Measurements from ENCODE around the gene NOTUM.
A peak's percentile ranks its signal among the peaks of the same experiment; 100 is the strongest.
"Not testable (repeated sequence)": the region's sequence is repeated elsewhere in the genome, so short reads cannot be mapped to it uniquely, and the experiment has no call there.

Gene NOTUM

GRCh38 chr17:81955058-81955681, 5.8 kb downstream of the NOTUM start:
- Histone ChIP-seq H3K27me3 (ENCODE audit: control insufficient read depth in 3 of 3, insufficient read depth in 3 of 3, low read depth in 1 of 3, low read length in 3 of 3) (peaks cover 10 to 43% (median 29%) of the 10 kb centered on the region in 3 experiments), H3K4me2 (ENCODE audit: insufficient read depth, low read length, poor library complexity, severe bottlenecking) (no peak overlapping the region), H4K8ac (ENCODE audit: low read depth, low read length) (no peak overlapping the region), H3K27ac (replicated peaks; ENCODE audit: low read length) (no peak overlapping the region), H3K4me1 (ENCODE audit: control insufficient read depth in 2 of 2, insufficient read depth in 1 of 2, low read depth in 1 of 2, low read length in 2 of 2) (peaks cover 0 to 5% of the 10 kb centered on the region in 2 donors), H2BK5ac (ENCODE audit: low read length) (no peak overlapping the region), H2BK120ac (ENCODE audit: low read depth, low read length) (no peak overlapping the region), H2AFZ (ENCODE audit: low read length) (no peak overlapping the region), H3K4me3 (ENCODE audit: low read length in 2 of 2) (no peak overlapping the region), H3K79me1 (ENCODE audit: low read depth, low read length) (no peaks in the 10 kb centered on the region), H3K14ac (ENCODE audit: low read length) (no peak overlapping the region), H4K91ac (ENCODE audit: low read depth, low read length, poor library complexity) (no peak overlapping the region), H3K9ac (ENCODE audit: low read depth, low read length, poor library complexity) (no peak overlapping the region), H3K18ac (ENCODE audit: low read length) (no peak overlapping the region), H3K4ac (ENCODE audit: low read length) (no peak overlapping the region), H2AK5ac (ENCODE audit: low read depth, low read length) (no peak overlapping the region), H3K9me3 (replicated peaks in 1 of 2; ENCODE audit: control insufficient read depth in 2 of 2, insufficient read depth in 1 of 2, low read depth in 1 of 2, low read length in 2 of 2) (no peaks in the 10 kb centered on the region), H3K23ac (ENCODE audit: low read depth, low read length, poor library complexity) (no peak overlapping the region), H2BK12ac (ENCODE audit: low read length) (no peak overlapping the region), H3K36me3 (replicated peaks in 1 of 2; ENCODE audit: control insufficient read depth in 2 of 2, insufficient read depth in 2 of 2, low read length in 2 of 2) (no peaks in the 10 kb centered on the region), H2BK15ac (ENCODE audit: low read length) (no peak overlapping the region)
- WGBS, 2 donors (ENCODE audit: extremely low coverage in 2 of 2, insufficient read length in 2 of 2, insufficient replicate concordance in 1 of 2): no CpG with 5 or more reads among the region's 26 CpGs
- no peak for DNase-seq (ENCODE audit: low spot score)

- no peak overlapping the region for H3K14ac ChIP-seq (ENCODE audit: low read length)
These were observed 6.6 kb downstream of the NOTUM start for GRCh38 chr17:81954131-81955057.

GRCh38 chr17:81953443-81953842, 7.5 kb downstream of the NOTUM start:
- H2BK12ac ChIP-seq (ENCODE audit: low read length); H3K4me3 ChIP-seq (ENCODE audit: low read length in 2 of 2); H3K4me1 ChIP-seq (ENCODE audit: control insufficient read depth in 2 of 2, insufficient read depth in 1 of 2, low read depth in 1 of 2, low read length in 2 of 2); H3K9me3 ChIP-seq (replicated peaks in 1 of 2; ENCODE audit: control insufficient read depth in 2 of 2, insufficient read depth in 1 of 2, low read depth in 1 of 2, low read length in 2 of 2); H2AK5ac ChIP-seq (ENCODE audit: low read depth, low read length); H3K27ac ChIP-seq (replicated peaks; ENCODE audit: low read length); H3K18ac ChIP-seq (ENCODE audit: low read length); H3K36me3 ChIP-seq (replicated peaks in 1 of 2; ENCODE audit: control insufficient read depth in 2 of 2, insufficient read depth in 2 of 2, low read length in 2 of 2); H2AFZ ChIP-seq (ENCODE audit: low read length); H3K14ac ChIP-seq (ENCODE audit: low read length); H4K8ac ChIP-seq (ENCODE audit: low read depth, low read length); H4K91ac ChIP-seq (ENCODE audit: low read depth, low read length, poor library complexity); H2BK15ac ChIP-seq (ENCODE audit: low read length); H2BK5ac ChIP-seq (ENCODE audit: low read length); H3K79me1 ChIP-seq (ENCODE audit: low read depth, low read length); DNase-seq (ENCODE audit: low spot score); H3K4me2 ChIP-seq (ENCODE audit: insufficient read depth, low read length, poor library complexity, severe bottlenecking); H3K9ac ChIP-seq (ENCODE audit: low read depth, low read length, poor library complexity); H3K23ac ChIP-seq (ENCODE audit: low read depth, low read length, poor library complexity); H3K4ac ChIP-seq (ENCODE audit: low read length); H2BK120ac ChIP-seq (ENCODE audit: low read depth, low read length): not testable (repeated sequence)
- H3K27me3 ChIP-seq (ENCODE audit: control insufficient read depth in 3 of 3, insufficient read depth in 3 of 3, low read depth in 1 of 3, low read length in 3 of 3): peaks cover 0 to 27% (median 13%) of the 10 kb centered on the region in 3 experiments
- WGBS, 2 donors (ENCODE audit: extremely low coverage in 2 of 2, insufficient read length in 2 of 2, insufficient replicate concordance in 1 of 2): no CpG with 5 or more reads among the region's 5 CpGs

More at GRCh38 chr17:81954131-81955057, 6.6 kb downstream of the NOTUM start:
- H2AK5ac ChIP-seq (ENCODE audit: low read depth, low read length): peak overlapping the region; percentile 52
- H2BK120ac ChIP-seq (ENCODE audit: low read depth, low read length): no peak overlapping the region
- no peak overlapping the region for H3K18ac ChIP-seq (ENCODE audit: low read length)
- peaks cover 0 to 5% of the 10 kb centered on the region in 2 donors for H3K4me1 ChIP-seq (ENCODE audit: control insufficient read depth in 2 of 2, insufficient read depth in 1 of 2, low read depth in 1 of 2, low read length in 2 of 2)
- DNase-seq (ENCODE audit: low spot score): no peak
- no peaks in the 10 kb centered on the region for H3K9me3 ChIP-seq (replicated peaks in 1 of 2; ENCODE audit: control insufficient read depth in 2 of 2, insufficient read depth in 1 of 2, low read depth in 1 of 2, low read length in 2 of 2)
- H3K4me3 ChIP-seq (ENCODE audit: low read length in 2 of 2): no peak overlapping the region
- H4K8ac ChIP-seq (ENCODE audit: low read depth, low read length): no peak overlapping the region
- no peak overlapping the region for H2AFZ ChIP-seq (ENCODE audit: low read length)
- no peak overlapping the region for H4K91ac ChIP-seq (ENCODE audit: low read depth, low read length, poor library complexity)
- no peak overlapping the region for H2BK5ac ChIP-seq (ENCODE audit: low read length)
- H3K23ac ChIP-seq (ENCODE audit: low read depth, low read length, poor library complexity): no peak overlapping the region
- peak overlapping the region; percentile 49 for H2BK15ac ChIP-seq (ENCODE audit: low read length)
- no peak overlapping the region for H3K27ac ChIP-seq (replicated peaks; ENCODE audit: low read length)
- H3K36me3 ChIP-seq (replicated peaks in 1 of 2; ENCODE audit: control insufficient read depth in 2 of 2, insufficient read depth in 2 of 2, low read length in 2 of 2): no peaks in the 10 kb centered on the region
- H3K27me3 ChIP-seq (ENCODE audit: control insufficient read depth in 3 of 3, insufficient read depth in 3 of 3, low read depth in 1 of 3, low read length in 3 of 3): peaks cover 5 to 36% (median 21%) of the 10 kb centered on the region in 3 experiments
- WGBS, 2 donors (ENCODE audit: extremely low coverage in 2 of 2, insufficient read length in 2 of 2, insufficient replicate concordance in 1 of 2): no CpG with 5 or more reads among the region's 19 CpGs
- H3K9ac ChIP-seq (ENCODE audit: low read depth, low read length, poor library complexity): no peak overlapping the region
- H3K4me2 ChIP-seq (ENCODE audit: insufficient read depth, low read length, poor library complexity, severe bottlenecking): no peak overlapping the region
- no peak overlapping the region for H3K4ac ChIP-seq (ENCODE audit: low read length)
- H2BK12ac ChIP-seq (ENCODE audit: low read length): no peak overlapping the region
- H3K79me1 ChIP-seq (ENCODE audit: low read depth, low read length): no peaks in the 10 kb centered on the region

- H3K23ac ChIP-seq (ENCODE audit: low read depth, low read length, poor library complexity): no peak overlapping the region
- peaks cover 0 to 5% of the 10 kb centered on the region in 2 donors for H3K4me1 ChIP-seq (ENCODE audit: control insufficient read depth in 2 of 2, insufficient read depth in 1 of 2, low read depth in 1 of 2, low read length in 2 of 2)
- no peak overlapping the region for H3K9ac ChIP-seq (ENCODE audit: low read depth, low read length, poor library complexity)
- DNase-seq (ENCODE audit: low spot score): no peak
- H3K18ac ChIP-seq (ENCODE audit: low read length): peak overlapping the region; percentile 92
- no peaks in the 10 kb centered on the region for H3K9me3 ChIP-seq (replicated peaks in 1 of 2; ENCODE audit: control insufficient read depth in 2 of 2, insufficient read depth in 1 of 2, low read depth in 1 of 2, low read length in 2 of 2)
- no peak overlapping the region for H3K4me2 ChIP-seq (ENCODE audit: insufficient read depth, low read length, poor library complexity, severe bottlenecking)
- no peak overlapping the region for H2BK15ac ChIP-seq (ENCODE audit: low read length)
- no peak overlapping the region for H4K8ac ChIP-seq (ENCODE audit: low read depth, low read length)
- H2BK5ac ChIP-seq (ENCODE audit: low read length): peak overlapping the region; percentile 66
- H2AK5ac ChIP-seq (ENCODE audit: low read depth, low read length): peak overlapping the region; percentile 84
- H3K79me1 ChIP-seq (ENCODE audit: low read depth, low read length): no peaks in the 10 kb centered on the region
- peak overlapping the region; percentile 17 for H3K14ac ChIP-seq (ENCODE audit: low read length)
- no peak overlapping the region for H4K91ac ChIP-seq (ENCODE audit: low read depth, low read length, poor library complexity)
- no peak overlapping the region for H2AFZ ChIP-seq (ENCODE audit: low read length)
- H3K4ac ChIP-seq (ENCODE audit: low read length): peak overlapping the region; percentile 53
- no peak overlapping the region for H3K4me3 ChIP-seq (ENCODE audit: low read length in 2 of 2)
- no peaks in the 10 kb centered on the region for H3K36me3 ChIP-seq (replicated peaks in 1 of 2; ENCODE audit: control insufficient read depth in 2 of 2, insufficient read depth in 2 of 2, low read length in 2 of 2)
- H2BK12ac ChIP-seq (ENCODE audit: low read length): peak overlapping the region; percentile 63
- H3K27ac ChIP-seq (replicated peaks; ENCODE audit: low read length): no peak overlapping the region
- H3K27me3 ChIP-seq (ENCODE audit: control insufficient read depth in 3 of 3, insufficient read depth in 3 of 3, low read depth in 1 of 3, low read length in 3 of 3): peaks cover 0 to 21% (median 7%) of the 10 kb centered on the region in 3 experiments
- no CpG with 5 or more reads among the region's 16 CpGs for WGBS, 2 donors (ENCODE audit: extremely low coverage in 2 of 2, insufficient read length in 2 of 2, insufficient replicate concordance in 1 of 2)
- no peak overlapping the region for H2BK120ac ChIP-seq (ENCODE audit: low read depth, low read length)
These were observed 8.2 kb downstream of the NOTUM start for GRCh38 chr17:81952792-81953228.
